CD4-positive, alpha-beta T cell treated with Interleukin-15 for 1 hour (primary cell): ENCODE data around the gene TMEM108.

Experiments used
- DNase-seq: peaks from one replicate; pipeline ENCODE4 v3.0.0-alpha.2; 2020

Gene TMEM108

DNA sequence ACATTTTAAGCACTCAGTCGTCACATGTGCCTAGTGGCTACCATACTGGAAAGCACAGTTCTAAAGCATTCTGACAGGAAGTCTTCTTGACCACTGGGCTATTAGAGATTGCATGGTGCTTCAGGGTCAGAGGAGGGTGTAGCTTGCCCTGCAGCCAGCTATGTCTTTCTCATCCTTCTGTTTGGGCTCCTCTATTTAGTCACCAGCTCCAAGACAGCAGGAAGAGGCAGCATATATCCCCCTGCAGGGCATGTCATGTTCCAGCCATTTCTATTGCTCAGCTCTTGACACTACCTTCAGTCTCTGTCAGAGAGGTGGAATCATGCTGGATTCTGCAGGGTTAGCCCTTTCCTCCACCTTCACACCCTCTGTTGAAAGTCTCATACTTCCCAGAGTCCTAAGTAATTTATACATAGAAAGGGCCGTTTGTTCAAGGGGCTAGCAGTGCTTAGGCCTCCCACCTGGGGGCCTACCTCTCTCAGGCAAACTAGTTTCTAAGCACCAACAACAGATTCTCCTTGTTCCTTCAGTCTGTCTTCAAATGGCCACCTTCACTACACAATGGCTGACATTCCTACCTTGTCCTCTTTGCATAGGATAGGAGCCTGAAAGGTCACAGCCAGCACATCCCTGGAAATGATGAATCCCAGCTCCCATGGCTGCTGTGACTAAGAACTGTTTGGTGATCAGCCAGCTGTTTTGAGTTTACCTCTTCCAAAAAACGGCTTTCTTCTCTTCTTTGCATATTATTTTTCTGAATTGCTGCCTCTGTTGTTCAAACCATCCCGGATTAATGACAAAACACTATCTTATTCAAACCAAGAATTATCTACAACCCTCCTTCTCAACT is 246.0 kb downstream of the TMEM108 start:
- DNase-seq: no peak

DNA sequence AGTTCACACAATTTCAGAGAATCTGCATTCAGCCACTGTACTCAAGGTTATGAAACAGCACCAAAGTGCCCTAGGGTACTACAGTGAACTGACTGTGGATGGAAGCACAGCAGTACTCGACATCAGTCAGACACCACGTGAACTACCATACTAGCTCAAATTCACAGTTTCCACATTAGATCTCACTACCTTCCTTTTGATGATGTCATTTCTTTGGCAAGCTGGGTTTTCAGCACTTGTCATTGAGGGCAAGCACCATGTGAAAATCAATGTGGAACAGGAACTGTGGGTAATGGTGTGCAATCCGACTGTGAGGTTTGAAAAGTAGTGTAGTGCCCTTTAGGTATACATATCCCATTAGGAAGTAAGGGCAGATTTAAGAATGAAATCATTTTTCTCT is 251.1 kb downstream of the TMEM108 start:
- DNase-seq: no peak

DNA sequence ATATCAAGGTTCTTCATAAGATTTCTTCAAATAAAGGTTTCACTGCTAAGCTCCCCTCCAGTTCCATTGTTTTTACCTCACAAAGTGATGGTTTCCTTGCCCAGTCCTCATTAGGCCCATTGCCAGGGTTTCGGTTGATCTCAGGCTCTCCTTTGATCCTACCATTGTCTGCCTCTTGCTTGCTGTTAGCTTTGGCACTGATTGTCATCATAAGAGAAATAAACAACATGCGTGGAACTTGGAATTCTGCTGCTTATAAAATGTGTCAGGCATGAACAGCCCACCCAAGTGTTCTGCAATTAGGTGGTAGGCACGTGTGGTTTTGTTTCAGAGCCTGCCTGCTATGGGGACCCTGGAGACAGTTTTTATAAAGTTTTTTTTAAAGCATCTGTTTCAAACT is 254.1 kb downstream of the TMEM108 start:
- no peak for DNase-seq

DNA sequence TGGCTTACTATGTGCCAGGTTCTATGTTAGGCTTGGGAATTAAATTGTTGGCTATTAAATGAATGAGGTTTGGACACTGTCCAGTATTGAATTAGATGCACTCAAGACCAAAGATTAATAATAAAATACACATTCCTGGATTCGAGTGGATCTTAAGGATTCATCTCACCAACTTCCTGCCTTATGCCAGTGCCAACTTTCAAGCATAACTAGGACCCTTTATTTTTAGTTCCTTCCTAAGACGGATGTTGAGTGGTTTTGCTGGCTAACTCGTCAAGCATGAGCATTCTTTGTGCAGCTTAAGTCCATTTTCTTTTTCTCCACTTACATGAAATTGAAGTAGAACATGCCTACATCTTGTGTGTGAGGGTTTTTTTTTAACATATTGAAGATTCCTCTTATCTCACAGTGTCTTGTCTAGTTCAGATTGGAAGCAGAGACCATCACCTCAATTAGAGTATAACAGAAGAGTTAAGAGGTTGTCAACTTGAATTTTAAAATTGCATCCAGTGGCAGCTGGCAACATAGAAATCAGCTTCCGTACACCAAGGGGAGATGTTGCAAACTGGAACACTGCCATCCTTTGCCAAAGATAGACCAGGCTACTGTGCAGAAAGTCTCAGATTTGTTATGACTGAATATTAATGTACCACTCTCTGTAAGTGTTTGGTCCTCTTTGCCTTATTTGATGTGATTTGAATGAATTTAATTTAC is 255.4 kb downstream of the TMEM108 start:
- no peak for DNase-seq

DNA sequence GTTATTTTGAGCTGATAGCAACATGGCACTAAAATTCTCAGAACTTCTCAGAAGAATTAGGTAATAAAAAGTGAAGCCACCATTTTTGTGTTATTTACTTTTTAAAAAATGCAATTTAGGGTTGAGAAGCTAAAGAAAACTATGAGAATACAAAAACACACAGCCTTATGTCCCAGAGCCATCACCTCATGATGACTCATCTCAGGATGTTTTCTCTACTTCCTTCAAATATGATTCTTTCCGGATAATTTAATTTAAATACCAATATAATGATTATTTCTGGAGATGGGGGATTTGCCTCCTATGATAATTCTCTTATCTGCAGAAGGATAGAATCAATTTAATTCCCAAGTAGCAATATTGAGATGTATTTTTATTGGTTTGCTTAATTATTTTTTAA is 256.1 kb downstream of the TMEM108 start:
- DNase-seq: no peak

DNA sequence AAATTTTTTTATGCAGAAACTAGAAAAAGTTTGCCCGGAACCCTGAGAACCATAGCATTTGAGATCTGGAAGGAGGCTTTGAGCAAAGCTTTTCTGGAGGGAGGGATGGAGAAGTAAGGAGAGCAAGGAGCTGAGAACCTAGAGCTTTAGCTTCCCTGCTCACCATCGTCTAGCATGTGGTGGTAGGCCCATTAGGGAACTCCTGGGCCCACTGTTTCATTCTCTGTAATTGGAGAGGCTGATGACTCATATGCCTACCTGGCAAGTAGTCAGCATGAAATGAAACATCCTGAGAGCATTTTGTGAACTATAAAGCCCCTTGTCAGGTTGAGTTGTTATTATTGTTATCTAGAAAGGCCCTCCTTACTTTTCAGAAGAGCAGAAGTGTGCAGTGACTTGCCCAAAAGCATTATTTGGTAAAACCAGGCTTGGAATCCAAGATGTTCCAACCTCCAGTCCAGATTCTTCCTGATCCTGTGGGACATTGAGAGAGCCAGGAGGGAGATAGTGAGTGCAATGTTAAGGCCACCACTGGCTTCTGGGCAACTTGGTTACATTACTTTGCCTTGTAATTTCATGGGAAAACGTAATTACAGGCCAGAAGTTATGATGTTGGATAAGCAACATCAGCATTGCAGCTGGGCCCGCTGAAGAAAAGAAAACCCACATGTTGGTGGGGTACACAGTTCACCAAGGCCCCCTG is 257.2 kb downstream of the TMEM108 start:
- DNase-seq: no peak

DNA sequence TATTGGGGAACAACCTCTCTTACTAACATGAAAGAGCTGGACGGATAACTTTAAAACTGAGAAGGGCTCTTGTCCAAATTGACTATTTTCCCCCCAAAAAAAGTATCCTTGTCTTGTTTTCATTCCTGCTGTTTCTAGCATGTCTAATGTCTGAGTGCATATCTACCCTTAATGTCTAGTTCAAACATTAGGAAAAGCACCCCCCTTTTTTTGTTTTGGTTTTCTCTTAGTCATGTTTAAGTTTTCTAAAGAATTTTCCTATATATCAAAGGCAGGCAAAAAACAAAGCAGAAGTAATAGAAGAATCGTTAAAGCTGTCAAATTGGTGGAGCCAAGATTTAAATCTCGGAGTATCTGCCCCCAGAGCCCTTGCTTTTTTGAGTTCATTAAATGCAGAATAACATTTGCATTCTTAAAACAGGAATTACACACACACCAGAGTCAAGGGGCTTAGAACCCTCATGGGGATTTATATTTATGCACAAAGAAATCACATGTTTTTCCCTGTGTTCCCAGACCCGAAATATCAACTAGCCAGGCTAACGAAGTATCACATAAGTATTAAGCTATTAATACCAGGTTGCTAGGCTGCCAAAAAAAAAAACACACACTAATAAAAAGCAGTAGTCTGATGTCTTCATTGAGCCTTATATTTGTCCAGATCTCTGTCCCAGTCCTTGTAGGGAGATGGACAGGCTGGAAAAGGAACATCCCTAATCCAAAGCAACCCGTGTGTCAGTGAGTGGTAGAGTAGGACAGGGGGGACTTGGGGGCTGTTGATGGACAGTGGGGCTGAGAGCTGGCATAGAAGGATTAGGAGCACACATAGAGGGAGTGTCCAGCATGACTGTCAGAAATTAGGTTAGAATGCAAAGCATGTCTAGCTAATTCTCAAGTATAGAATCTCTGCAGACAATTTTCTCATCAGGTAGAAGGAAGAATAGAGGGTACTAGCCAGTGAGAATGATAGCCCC is 258.0 kb downstream of the TMEM108 start:
- DNase-seq: no peak

DNA sequence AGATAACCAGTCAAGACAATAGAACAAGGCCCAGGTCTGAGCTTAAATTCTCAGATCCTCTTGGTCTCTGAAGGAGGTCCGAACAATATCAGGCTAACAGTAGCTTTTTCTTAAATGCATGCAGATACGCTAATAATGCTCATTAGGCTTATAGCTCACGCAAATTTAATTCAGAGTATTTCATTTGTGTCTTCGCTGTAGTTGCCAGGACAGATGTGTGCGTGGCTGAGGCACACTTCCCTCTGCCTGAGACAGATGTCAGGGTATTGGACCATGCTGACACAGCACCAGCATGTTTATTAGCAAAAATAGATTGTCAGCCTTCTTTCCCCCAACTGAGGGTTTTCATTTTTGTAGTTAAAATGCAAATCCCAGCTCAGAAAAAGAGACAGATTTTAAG is 258.8 kb downstream of the TMEM108 start:
- DNase-seq: no peak

DNA sequence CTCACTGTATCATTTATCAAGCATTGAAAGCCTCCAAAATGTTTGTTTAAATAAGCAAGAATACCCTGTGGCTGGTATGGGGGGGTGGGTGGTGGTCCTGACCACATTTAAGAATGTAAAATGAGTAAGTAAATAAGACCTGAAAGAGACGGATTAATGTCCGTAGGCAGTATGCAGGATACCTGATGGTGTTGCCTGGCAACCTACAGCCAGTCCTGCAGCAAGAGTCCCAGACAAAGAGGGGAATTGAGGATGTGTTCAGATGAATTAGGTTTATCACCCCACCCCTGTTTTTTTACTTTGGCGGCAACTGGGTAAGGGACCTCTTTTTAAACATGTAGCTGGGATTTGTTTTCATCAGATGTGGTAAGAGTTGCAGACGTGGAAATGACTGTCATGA is 261.9 kb downstream of the TMEM108 start:
- no peak for DNase-seq

DNA sequence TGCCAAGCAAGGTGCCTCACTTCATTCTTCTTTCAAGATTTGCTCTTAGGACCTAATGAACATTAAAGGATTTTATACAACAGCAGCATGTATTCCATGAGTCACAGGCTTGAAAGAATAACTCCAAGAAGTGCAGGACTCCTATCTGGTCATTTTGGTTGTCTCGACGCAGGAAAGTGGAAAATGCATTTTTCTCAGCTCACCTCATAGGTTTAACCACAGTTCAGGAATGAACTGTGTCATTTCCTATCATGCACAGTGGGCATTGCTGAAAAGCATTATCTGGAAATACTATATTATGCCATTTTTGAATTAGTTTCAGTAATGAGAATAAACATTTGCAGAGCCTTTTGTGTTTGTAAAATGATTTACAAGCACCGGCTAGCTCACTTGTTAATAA is 263.0 kb downstream of the TMEM108 start:
- DNase-seq: no peak

DNA sequence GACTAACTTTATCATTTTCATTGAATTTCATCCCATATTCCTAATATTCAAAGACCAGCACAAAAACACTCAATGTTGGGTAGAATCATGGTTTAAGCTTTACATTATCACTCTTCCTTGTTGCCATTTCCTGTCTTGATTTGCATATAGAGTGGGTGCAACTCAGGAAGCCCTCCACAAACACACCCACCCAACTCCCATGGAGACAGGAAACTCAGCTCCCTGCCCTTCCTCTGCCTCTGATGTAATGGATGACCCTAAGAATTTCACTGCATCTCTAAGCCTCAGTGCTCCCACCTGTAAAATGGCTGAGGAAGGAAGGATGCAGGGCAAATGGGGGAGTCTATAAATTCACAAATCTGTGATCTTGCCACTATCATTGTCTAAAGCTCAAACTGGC is 263.5 kb downstream of the TMEM108 start:
- DNase-seq: no peak

DNA sequence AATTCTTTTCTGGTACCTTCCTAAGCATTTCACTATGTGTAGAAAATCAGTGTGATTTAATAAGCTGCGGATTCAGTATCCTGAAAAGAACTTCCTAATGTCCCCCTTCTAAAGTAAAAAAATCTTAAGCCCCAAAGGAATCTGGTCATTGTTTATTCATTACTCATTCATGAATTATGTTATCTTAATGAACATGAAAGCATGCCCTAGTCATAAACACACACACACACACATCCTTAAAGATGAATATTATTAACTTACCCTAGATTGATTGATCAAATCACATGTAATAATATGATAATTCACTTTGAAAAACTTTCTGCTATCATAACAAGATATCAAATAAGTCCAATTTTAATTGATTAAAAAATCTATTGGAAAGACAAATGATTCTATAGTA is 265.2 kb downstream of the TMEM108 start:
- no peak for DNase-seq

DNA sequence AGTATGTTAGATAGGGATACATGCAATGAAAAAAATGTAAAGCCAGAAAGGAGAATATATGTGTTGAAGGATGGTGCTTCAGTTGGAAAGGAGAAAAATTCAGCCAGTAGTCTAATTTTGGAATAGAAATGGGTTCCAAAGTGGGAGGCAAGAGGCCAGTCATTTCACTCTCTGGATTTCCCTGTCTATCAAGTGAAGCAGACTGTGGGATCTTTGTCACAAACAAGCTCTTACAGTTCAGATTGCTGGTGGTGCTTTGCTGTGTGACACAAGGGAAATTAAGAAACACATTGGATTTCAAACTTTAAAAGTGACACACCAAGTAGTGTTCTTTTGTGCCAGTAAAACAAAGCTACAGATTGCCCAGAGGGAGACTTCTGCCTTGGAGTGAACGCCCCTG is 279.7 kb downstream of the TMEM108 start:
- no peak for DNase-seq

DNA sequence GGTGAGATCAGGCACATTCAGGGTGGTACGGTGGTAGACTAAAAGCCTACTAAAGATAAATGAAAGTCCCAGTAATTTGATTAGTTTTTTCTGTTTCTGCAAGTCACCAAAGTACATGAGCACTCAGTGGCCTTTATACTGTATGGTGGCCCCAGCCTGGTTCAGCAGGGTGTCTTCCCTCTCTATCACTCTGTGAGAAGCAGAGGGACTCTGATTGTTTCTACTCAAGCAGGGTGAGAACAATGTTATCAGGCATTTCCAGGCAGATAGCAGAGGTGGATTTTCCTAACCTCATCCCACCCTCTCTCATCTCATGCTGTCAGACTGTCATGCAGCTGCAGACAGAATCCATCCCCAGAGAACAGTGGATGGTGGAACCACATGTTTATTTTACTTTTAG is 290.2 kb downstream of the TMEM108 start:
- no peak for DNase-seq

DNA sequence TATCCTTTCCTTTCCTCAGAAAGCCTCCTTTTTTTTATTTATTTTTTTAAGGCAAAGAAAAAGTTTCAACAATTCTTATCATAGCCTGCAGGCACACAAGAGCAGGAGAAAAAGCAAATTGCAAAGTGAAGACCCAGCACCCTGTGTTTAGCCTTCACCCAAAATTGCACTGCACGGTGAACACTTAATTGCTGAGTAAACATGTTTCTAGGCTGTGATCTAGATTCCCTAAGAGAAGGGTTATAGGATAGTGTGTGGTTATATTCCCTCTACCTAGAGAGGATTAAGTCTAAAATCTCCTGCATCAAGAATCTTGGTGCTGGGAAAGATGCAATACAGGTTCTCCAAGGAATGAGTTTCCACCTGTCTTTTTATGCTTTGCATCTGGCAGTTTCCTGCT is 291.4 kb downstream of the TMEM108 start:
- DNase-seq: no peak

DNA sequence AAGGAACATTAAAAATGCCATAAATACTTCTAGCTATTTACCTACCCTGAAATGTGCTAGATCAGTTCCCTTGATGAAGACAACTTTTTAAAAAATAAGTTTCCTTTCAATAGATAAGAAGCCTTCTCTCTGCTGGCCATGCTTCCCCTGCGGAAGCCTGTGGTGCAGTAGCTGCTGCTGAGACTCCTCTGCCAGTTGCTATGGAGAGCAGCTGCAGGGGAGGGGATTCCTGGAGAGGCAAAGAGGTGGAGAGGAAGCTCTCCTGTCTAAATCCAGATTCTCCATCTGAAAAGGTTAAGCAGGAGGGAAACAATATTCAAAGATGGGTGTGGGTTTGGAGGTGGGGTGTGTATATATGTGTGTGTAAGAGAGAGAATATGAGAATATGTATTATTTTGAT is 291.9 kb downstream of the TMEM108 start:
- DNase-seq: no peak

DNA sequence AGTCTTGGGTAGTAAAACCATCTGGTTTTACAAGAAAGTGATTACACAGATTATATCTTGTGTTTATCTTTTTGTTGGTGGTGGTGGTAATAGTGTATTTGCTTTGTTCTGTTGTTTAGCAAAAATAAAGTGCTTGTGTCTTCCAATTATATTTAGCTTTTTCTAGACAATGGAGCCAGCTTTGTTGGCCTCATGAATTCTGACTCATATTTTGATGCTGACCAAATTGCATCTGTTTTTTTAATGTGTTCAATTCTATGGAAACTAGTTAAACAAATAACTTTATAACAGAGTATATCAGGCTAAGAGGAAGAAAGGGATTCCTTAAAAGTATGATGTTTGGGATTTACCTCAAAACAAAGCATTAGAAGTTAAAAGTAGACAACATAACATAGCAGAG is 292.3 kb downstream of the TMEM108 start:
- DNase-seq: no peak

DNA sequence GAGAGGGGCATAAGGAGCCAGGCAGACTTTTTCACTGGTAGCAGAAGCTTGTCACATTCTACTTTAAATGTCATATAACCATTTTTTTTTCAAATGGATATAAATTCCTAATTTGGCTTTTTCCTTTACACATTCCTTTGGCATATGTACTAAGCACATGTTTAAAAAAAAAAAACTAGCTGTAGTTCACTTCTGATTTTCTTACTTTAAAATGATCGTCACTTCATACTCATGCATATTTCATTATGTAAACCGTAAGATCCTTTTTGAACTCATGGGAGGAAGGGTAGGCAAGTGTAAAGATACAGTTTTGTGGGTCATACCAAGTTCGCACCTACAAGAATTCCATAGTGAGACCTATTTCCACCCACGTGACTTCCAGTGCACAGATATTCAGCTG is 316.5 kb downstream of the TMEM108 start:
- no peak for DNase-seq

DNA sequence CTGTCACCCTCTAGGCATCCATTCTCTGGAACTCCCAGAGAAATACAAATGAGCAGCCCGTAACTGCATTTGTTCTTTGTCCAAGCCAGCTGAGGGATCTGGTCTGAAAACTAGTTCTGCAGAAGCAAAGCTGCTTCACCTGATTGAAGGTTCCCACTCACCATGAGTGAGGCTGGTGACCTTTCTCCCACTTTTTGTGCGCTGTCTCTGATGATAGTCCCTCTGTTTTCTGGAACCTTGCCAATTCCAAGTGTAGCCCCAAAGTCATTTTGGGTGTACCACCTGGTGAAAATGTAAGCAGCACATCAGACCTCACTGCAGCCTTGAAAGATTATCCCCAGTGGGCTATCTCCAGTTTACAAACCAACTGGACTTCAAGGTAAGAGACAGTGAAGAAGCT is 322.3 kb downstream of the TMEM108 start:
- DNase-seq: no peak

DNA sequence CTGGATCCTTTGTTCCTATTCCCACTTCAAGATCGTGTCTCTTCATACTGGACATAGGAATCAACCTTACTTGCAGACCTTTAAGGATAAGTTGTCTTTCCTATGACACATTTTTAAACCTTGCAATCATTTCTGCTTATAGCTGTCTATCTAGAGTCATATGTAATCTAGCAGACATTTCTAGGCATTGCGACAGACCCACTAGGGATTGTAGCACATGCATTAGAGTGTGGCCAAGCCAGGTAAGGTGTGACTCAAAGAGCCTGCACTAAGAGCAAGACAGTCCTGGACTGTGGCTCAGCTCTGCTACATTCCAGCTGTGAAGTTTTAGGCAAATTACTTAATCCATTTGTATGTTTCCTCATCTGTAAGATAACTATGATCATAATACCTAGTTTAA is 322.8 kb downstream of the TMEM108 start:
- no peak for DNase-seq

DNA sequence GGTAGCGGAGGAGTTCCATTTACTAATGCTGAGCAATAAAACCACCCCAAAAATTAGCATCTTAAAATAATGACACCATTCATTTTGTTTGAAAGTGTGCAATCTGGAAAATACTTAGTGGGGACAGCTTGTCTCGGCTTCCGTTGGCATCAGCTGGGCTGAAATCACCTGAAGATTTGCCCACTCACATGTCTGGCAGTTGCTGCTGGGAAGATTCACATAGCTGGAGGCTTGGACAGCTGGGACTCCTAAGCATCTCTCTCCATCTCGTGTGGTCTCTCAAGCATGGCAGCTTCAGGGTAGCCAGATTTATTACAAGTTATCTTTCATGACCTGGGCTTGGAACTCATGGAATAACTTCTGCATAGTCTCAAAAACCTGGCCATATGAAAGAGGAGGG is 323.2 kb downstream of the TMEM108 start:
- DNase-seq: no peak

DNA sequence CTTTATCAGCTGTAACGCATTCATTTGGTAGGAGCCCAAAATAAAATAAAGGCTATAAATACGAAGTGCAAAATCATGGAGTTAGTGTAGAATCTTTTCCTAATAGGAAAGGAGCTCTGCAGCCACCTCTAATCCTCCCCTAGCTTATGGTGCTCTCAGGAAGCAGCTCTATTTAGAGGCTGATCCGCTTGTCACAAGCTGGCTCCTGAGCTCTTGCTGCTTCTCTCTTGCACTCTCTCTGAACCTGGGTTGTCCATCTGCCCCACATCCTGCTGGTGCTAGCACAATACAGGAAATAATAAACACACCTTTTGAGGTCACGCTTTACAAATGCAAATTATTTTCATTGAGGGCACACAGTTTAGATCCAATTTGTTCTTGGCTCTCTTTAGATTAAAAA is 324.3 kb downstream of the TMEM108 start:
- DNase-seq: no peak

DNA sequence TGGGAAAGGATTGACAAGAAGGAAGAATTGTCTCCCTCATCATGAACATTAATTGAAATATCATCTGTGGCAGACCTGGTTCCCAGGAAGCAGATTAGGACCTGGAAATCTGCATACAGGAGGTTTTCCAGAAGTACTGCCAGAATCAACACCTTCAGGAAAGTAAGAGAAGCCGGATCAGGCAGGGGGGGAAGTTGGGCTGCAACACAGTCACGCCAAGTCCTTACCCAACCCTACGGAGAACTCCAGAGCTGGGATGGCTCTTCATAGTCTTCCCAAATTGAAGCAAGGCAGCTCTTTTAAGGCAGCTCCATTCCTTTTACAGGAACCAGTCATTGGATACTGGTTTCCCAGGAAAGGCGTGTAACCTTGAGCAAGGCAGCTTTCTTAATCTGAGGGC is 326.5 kb downstream of the TMEM108 start:
- DNase-seq: no peak
